ENCODE measurements around the gene PRPSAP2. TPM values are rescaled to one million over a fixed set of nuclear protein-coding genes. Genes with fewer than 3 reads are reported as not detected.

PRPSAP2 gene
- total RNA-seq, 1 experiment from 2014 or later, result 24.6 TPM

GRCh38 chr17:18888766-18889290, 30.9 kb downstream of the PRPSAP2 start:
- no peak for DNase-seq
- H3K4me1 Mint-ChIP-seq (ENCODE audit: low read depth, unreplicated experiment), result no peaks in the 10 kb centered on the region
- no peaks in the 10 kb centered on the region for H3K9me3 Mint-ChIP-seq (ENCODE audit: low read depth, unreplicated experiment)
- peaks cover 12% of the 10 kb centered on the region for H3K36me3 Mint-ChIP-seq (ENCODE audit: insufficient read depth, unreplicated experiment)
- H3K27ac Mint-ChIP-seq (ENCODE audit: unreplicated experiment), result no peak overlapping the region
- no peak overlapping the region for H3K4me3 Mint-ChIP-seq (ENCODE audit: low read depth, unreplicated experiment)
- no peaks in the 10 kb centered on the region for H3K27me3 Mint-ChIP-seq (ENCODE audit: unreplicated experiment)
- intact Hi-C loops (cut with micrococcal nuclease; ENCODE audit: unreplicated experiment), result no loop called here
- BruUV-seq (replicated peaks), result no TSS peak
- CTCF ChIA-PET, result no interaction called here
- no peak for TF ChIP-seq CTCF (IDR thresholded peaks at IDR 0.05; ENCODE audit: unreplicated experiment)

- peaks cover 12% of the 10 kb centered on the region for H3K36me3 Mint-ChIP-seq (ENCODE audit: insufficient read depth, unreplicated experiment)
- H3K27me3 Mint-ChIP-seq (ENCODE audit: unreplicated experiment), result no peaks in the 10 kb centered on the region
- H3K27ac Mint-ChIP-seq (ENCODE audit: unreplicated experiment), result no peak overlapping the region
- H3K4me3 Mint-ChIP-seq (ENCODE audit: low read depth, unreplicated experiment), result no peak overlapping the region
- no peak for TF ChIP-seq CTCF (IDR thresholded peaks at IDR 0.05; ENCODE audit: unreplicated experiment)
- no TSS peak for BruUV-seq (replicated peaks)
- H3K4me1 Mint-ChIP-seq (ENCODE audit: low read depth, unreplicated experiment), result no peaks in the 10 kb centered on the region
- intact Hi-C loops (cut with micrococcal nuclease; ENCODE audit: unreplicated experiment), result no loop called here
- no peaks in the 10 kb centered on the region for H3K9me3 Mint-ChIP-seq (ENCODE audit: low read depth, unreplicated experiment)
- no peak for DNase-seq
- CTCF ChIA-PET, result no interaction called here
Measured at GRCh38 chr17:18889658-18890057, 31.7 kb downstream of the PRPSAP2 start.

GRCh38 chr17:18891541-18891940, 33.6 kb downstream of the PRPSAP2 start:
- no peaks in the 10 kb centered on the region for H3K9me3 Mint-ChIP-seq (ENCODE audit: low read depth, unreplicated experiment)
- H3K36me3 Mint-ChIP-seq (ENCODE audit: insufficient read depth, unreplicated experiment), result peaks cover 14% of the 10 kb centered on the region

GRCh38 chr17:18896146-18896545, 38.2 kb downstream of the PRPSAP2 start:
- H3K36me3 Mint-ChIP-seq (ENCODE audit: insufficient read depth, unreplicated experiment), result peaks cover 14% of the 10 kb centered on the region

More at GRCh38 chr17:18891541-18891940, 33.6 kb downstream of the PRPSAP2 start:
- no peak for TF ChIP-seq CTCF (IDR thresholded peaks at IDR 0.05; ENCODE audit: unreplicated experiment)
- DNase-seq, result no peak
- intact Hi-C loops (cut with micrococcal nuclease; ENCODE audit: unreplicated experiment), result no loop called here
- no peaks in the 10 kb centered on the region for H3K4me1 Mint-ChIP-seq (ENCODE audit: low read depth, unreplicated experiment)
- H3K27me3 Mint-ChIP-seq (ENCODE audit: unreplicated experiment), result no peaks in the 10 kb centered on the region
- no peak overlapping the region for H3K4me3 Mint-ChIP-seq (ENCODE audit: low read depth, unreplicated experiment)
- no TSS peak for BruUV-seq (replicated peaks)
- CTCF ChIA-PET, result no interaction called here
- H3K27ac Mint-ChIP-seq (ENCODE audit: unreplicated experiment), result no peak overlapping the region

More at GRCh38 chr17:18896146-18896545, 38.2 kb downstream of the PRPSAP2 start:
- DNase-seq, result no peak
- CTCF ChIA-PET, result no interaction called here
- no peaks in the 10 kb centered on the region for H3K4me1 Mint-ChIP-seq (ENCODE audit: low read depth, unreplicated experiment)
- H3K27ac Mint-ChIP-seq (ENCODE audit: unreplicated experiment), result no peak overlapping the region
- H3K27me3 Mint-ChIP-seq (ENCODE audit: unreplicated experiment), result no peaks in the 10 kb centered on the region
- TF ChIP-seq CTCF (IDR thresholded peaks at IDR 0.05; ENCODE audit: unreplicated experiment), result no peak
- H3K9me3 Mint-ChIP-seq (ENCODE audit: low read depth, unreplicated experiment), result no peaks in the 10 kb centered on the region
- BruUV-seq (replicated peaks), result no TSS peak
- H3K4me3 Mint-ChIP-seq (ENCODE audit: low read depth, unreplicated experiment), result no peak overlapping the region
- intact Hi-C loops (cut with micrococcal nuclease; ENCODE audit: unreplicated experiment), result no loop called here
